Measurements from ENCODE around the gene ICAM2.

ICAM2 gene

GRCh38 chr17:64064331-64064730, 43.9 kb upstream of the ICAM2 start:
- Histone ChIP-seq H3K27me3 (replicated peaks) (no peaks in the 10 kb centered on the region), H3K27ac (no peak overlapping the region), H3K36me3 (replicated peaks) (peaks cover 14% of the 10 kb centered on the region), H3K4me3 (ENCODE audit: low read depth, low read length) (no peak overlapping the region)
- TF ChIP-seq, protein P1, sequence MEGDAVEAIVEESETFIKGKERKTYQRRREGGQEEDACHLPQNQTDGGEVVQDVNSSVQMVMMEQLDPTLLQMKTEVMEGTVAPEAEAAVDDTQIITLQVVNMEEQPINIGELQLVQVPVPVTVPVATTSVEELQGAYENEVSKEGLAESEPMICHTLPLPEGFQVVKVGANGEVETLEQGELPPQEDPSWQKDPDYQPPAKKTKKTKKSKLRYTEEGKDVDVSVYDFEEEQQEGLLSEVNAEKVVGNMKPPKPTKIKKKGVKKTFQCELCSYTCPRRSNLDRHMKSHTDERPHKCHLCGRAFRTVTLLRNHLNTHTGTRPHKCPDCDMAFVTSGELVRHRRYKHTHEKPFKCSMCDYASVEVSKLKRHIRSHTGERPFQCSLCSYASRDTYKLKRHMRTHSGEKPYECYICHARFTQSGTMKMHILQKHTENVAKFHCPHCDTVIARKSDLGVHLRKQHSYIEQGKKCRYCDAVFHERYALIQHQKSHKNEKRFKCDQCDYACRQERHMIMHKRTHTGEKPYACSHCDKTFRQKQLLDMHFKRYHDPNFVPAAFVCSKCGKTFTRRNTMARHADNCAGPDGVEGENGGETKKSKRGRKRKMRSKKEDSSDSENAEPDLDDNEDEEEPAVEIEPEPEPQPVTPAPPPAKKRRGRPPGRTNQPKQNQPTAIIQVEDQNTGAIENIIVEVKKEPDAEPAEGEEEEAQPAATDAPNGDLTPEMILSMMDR (IDR thresholded peaks at IDR 0.05; ENCODE audit: low read depth, low read length, missing control alignments), result no peak
- no peak for DNase-seq
- in situ Hi-C loops (cut with HindIII; ENCODE audit: low pct_ligation_motif_present, low sequenced_read_pairs), result no loop called here

DNA sequence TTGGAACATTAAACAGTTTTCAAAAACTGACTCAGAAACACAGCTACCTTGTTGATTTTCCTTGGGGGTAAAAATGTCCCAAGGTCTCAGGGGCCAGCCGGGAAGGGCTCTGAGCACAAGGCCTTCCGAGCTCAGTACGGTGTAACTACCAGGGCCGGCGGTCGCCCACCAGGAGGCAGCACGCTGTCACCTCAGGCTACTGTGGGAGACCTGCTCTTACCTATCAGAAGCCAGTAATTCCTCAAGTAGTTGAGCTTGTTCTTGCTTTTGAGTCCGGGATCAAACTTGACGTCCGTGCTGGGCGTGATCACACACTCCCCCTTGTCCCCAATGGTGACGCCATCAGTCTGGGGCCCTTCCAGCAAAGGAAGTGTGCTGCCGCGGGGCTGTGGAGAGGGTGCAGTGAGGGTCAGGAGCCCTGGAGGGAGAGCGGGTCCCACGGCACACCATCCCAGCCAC, 43.4 kb upstream of the ICAM2 start:
- Histone ChIP-seq H3K36me3 (replicated peaks) (peaks cover 12% of the 10 kb centered on the region), H3K27me3 (replicated peaks) (no peaks in the 10 kb centered on the region), H3K4me3 (ENCODE audit: low read depth, low read length) (no peak overlapping the region), H3K27ac (no peak overlapping the region)
- peak; percentile 13 for DNase-seq
- in situ Hi-C loops (cut with HindIII; ENCODE audit: low pct_ligation_motif_present, low sequenced_read_pairs), result no loop called here
- TF ChIP-seq, protein P1 (IDR thresholded peaks at IDR 0.05; ENCODE audit: low read depth, low read length, missing control alignments), result peak; percentile 78

GRCh38 chr17:64063088-64063487, 42.7 kb upstream of the ICAM2 start:
- in situ Hi-C loops (cut with HindIII; ENCODE audit: low pct_ligation_motif_present, low sequenced_read_pairs), result no loop called here
- DNase-seq, result no peak
- Histone ChIP-seq H3K36me3 (replicated peaks) (peaks cover 5% of the 10 kb centered on the region), H3K4me3 (ENCODE audit: low read depth, low read length) (no peak overlapping the region), H3K27ac (no peak overlapping the region), H3K27me3 (replicated peaks) (no peaks in the 10 kb centered on the region)
- TF ChIP-seq, protein P1 (IDR thresholded peaks at IDR 0.05; ENCODE audit: low read depth, low read length, missing control alignments), result no peak

- DNase-seq, result no peak
- TF ChIP-seq, protein P1 (IDR thresholded peaks at IDR 0.05; ENCODE audit: low read depth, low read length, missing control alignments), result no peak
- Histone ChIP-seq H3K4me3 (ENCODE audit: low read depth, low read length) (no peak overlapping the region), H3K27ac (no peak overlapping the region), H3K36me3 (replicated peaks) (peaks cover 4% of the 10 kb centered on the region), H3K27me3 (replicated peaks) (no peaks in the 10 kb centered on the region)
- in situ Hi-C loops (cut with HindIII; ENCODE audit: low pct_ligation_motif_present, low sequenced_read_pairs), result no loop called here
Observed at GRCh38 chr17:64061178-64061898, 40.9 kb upstream of the ICAM2 start.

DNA sequence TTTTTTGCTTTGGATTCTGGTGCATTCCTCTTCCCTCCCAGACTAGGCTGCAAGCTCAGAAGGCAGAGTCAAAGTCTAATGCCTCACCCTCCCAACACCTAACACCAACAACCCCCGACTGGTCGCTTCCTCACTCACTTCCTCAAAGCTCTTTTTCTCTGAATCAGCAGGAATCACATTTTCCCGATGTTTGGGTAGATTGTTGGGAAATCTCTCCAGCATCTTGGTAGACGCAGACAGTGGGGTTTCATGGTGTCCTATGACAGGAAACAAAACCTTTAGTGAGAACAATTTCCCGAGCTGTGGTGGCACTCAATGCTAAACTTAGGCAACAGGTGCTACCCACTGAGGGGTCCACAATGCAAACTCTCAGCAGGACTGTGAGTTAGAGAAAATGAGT, 39.9 kb upstream of the ICAM2 start:
- TF ChIP-seq, protein P1 (IDR thresholded peaks at IDR 0.05; ENCODE audit: low read depth, low read length, missing control alignments), result no peak
- no peak overlapping the region for H3K27ac ChIP-seq
- H3K36me3 ChIP-seq (replicated peaks), result peaks cover 8% of the 10 kb centered on the region

DNA sequence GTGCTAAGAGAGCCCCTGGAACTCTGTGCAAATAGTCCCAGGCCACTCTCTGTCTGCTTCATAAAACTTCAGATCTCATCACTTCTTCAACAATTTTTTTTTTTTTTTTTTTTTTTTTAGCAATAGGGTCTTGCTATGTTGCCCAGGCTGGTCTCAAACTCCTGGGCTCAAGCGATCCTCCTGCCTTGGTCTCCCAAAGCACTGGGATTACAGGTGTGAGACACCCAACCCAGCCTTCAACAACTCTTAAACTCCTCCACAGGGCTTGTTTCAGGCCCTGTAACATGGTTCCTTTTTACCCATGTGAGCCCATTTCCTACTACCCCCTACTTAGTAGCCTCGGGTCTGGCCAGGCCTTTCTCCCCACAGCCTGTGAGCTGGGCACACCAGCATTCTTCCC, 39.3 kb upstream of the ICAM2 start:
- Histone ChIP-seq H3K4me3 (ENCODE audit: low read depth, low read length) (no peak overlapping the region), H3K27me3 (replicated peaks) (no peaks in the 10 kb centered on the region), H3K36me3 (replicated peaks) (peaks cover 11% of the 10 kb centered on the region), H3K27ac (no peak overlapping the region)
- in situ Hi-C loops (cut with HindIII; ENCODE audit: low pct_ligation_motif_present, low sequenced_read_pairs), result no loop called here
- TF ChIP-seq, protein P1 (IDR thresholded peaks at IDR 0.05; ENCODE audit: low read depth, low read length, missing control alignments), result no peak
- DNase-seq, result no peak

More for the DNA sequence above, 39.9 kb upstream of the ICAM2 start:
- DNase-seq, result no peak
- in situ Hi-C loops (cut with HindIII; ENCODE audit: low pct_ligation_motif_present, low sequenced_read_pairs), result no loop called here
- H3K4me3 ChIP-seq (ENCODE audit: low read depth, low read length), result no peak overlapping the region
- H3K27me3 ChIP-seq (replicated peaks), result no peaks in the 10 kb centered on the region
